HG03571 (cell line): ENCODE measurements around the gene FAM117A.
A peak's percentile ranks its signal among the peaks of the same experiment; 100 is the strongest.
"Not testable (repeated sequence)": the region's sequence is repeated elsewhere in the genome, so short reads cannot be mapped to it uniquely, and the experiment has no call there.

Experiments
- ATAC-seq: cut with Tn5 transposase; IDR thresholded peaks from one replicate; pipeline ENCODE4 v1.9.1; 2021; ENCODE audit not compliant: unreplicated experiment

Gene FAM117A

DNA sequence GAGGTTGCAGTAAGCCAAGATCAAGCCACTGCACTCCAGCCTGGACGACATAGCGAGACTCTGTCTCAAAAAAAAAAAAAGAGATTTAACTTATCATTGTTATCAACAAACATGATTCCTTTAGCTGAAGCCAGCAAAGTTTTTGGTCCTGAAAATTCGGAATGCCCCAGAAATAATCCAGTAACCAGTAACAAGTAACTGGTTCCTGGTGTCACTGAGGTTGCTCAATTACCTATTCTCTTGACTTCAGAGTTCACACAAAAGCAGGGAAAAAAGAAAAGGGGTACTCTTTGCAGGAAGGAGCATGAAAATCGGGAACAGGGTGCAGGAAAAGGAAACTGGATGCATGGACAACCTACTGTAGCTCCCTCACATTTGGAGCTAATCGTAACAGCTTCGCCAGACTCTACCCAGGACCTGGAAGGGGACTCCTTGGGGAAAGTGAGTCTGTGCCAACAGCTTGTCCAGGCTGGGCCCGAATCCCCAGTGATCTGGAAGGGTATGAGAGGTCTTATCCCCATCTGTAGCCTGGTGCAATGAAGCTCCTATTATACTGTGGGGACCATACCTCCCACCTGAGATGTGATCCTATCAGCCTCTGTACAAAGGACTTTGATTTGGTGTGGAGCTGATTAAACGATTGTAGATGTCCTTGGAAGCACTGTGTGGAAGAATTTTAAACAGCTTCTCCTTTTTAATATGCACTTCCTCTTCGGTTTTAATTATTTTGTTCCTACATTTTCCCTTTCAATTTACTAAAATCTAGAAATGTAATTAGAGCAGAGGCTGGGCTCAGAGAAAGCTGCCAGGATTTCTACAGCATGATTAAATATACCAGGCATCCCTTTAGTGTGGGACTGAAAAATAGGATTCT lies 82.6 kb downstream of the FAM117A start:
- ATAC-seq = no peak

DNA sequence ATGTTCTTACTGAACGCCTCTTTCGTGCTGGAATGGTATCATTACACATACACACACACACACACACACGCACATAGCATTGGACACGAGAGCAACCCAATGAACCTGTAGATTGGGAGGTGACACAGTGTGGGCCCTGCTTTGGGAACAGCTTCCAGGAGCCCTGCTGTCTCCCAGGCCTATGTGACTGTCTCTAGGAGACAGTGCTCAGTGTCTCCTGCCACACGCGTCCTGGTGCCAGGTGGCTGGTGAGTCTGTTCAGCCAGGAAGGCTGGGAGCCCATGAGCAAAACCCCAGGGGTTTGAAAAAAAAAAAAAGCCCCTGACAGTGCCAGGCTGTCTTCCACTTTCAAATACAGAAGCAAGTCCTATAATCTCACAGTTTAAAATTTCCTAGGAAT lies 83.6 kb downstream of the FAM117A start:
- no peak for ATAC-seq

DNA sequence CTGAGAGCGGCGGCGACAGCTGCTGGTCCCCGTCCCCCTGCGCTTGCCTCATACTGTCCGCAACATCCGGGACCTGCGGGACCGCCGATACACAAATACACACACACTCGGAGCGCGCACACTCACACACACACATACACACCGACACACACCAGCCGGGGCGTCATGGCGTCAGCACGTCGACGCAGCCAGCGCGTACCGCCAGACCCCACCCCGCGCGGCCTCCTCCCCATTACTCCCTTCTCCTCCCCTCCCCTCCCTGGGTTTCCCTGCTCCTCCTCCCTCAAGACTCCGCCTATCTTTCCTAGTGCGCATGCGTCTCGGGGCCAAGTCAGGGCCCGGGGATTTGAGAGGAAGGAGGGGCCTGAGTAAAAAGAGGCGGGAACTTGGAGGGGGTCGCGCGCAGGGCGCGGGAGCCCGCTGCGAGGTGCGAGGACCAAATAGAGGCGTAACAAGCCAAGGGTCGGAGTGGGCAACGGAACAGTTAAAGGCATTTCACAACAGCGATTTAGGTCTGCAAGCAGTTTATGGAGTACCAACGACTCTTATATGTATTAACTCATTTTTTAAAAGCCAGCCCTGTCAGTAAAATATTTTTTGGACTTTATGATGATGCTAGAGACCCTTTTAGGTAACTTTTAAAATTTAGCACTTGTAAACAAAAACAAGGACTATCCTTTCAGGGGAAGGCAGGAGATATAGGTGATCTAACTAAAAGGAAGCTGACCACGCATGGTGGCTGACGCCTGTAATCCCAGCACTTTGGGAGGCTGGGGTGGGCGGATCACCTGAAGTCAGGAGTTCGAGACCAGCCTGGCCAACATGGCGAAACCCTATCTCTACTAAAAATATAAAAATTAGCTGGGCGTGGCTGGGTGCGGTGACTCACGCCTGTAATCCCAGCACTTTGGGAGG lies 85.7 kb downstream of the FAM117A start, which contains the start of gene SPOP:
TSS of gene SPOP (minus strand) at position 165 of the 915 bp plus-strand sequence. CDS start 55,287 bp downstream, outside the sequence.
- ATAC-seq = peak; percentile 70

DNA sequence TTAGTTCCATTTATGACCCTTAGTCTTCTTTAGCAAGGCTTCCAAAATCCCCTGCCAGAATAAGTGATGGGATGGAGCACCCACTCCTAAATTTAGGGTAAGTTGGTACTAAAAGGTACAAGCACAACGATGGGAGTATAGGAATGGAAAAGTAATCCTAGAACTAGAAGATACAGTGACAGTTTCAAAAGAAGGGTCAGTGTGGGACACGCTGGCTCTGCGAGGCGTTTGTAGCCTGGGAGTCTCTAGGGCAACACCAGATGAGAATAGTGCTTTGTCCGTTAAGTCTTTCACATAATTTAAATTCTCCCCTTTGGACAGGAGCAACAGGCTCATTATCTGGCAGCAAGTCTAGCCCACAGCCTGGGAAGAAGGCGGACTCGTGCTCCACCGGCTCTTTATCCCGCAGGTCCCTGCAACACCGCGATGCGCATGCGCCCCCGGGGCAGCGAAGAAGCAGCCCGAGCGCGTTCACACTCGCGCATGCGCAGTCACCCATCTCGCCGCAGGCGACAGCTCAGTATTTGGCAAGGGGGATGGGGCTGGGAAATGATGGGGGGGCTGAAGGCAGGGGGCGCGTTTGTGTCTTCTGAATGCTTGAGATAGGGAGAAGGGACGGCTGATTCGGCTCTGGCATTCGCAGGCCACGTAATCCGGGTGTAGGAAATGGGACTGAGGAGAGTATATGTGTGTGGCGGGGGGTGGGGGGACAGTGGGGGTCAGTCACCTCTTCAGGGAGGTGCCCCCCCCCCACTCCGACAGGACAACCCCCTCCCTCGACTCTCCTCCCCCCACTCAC lies 86.6 kb downstream of the FAM117A start:
- ATAC-seq = peak; percentile 35

DNA sequence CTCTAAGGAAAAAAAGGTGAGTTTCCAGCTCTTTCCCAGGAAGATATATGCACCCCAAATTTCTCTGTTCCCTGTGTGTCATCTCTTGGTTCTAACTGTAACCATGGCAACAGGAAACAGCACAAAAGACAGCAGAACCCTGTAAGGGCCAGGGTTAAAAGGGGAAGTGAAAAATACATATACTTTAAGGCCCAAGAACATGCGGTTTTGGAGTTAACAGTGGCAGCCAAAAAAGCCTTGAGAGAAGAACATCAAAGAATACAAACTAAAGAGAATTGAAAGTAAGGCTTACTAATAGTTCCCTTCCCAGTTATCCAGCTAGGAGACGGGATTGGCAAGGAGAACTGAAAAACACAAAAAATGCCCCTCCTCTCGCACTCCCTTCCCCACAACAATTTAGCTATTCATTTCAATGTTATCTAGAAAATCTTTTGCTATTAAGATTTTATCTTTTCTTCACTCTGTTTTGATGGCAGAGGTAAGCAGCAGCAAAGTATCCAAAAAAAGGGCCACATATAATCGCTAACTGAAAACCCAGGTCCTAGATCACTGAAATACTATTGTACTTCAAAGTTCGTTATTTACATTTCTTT lies 87.6 kb downstream of the FAM117A start:
- peak; percentile 66 for ATAC-seq

DNA sequence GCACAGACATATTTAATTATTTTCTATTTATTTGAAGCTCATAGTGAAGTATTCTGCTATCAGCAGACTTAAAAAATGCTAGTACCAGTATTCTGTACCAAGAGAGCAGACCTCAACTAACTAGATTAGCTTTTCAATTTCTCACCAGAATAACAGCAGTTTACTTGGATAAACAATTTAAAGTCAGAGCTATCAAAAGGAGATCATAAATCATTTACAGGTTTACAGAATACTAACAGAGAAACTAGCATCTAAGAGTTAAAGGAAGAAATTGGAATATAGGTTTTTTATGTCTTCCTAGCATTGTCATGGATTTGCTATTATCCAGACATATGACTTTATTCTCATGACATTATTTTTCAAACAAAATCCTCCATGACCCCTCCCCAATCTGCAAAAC lies 89.4 kb downstream of the FAM117A start:
- no peak for ATAC-seq

DNA sequence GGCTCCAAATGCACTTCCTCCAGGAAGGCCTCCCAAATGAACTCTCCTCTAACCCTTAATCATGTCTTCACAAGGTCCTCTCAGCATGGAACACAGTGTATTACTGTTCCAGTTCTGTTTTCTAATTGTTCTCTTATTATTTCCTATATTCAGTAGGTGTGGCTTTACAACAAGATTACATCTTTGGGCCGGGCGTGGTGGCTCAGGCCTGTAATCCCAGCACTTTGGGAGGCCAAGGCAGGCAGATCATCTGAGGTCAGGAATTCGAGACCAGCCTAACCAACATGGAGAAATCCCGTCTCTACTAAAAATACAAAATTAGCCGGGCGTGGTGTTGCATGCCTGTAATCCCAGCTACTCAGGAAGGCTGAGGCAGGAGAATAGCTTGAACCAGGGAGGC lies 90.3 kb downstream of the FAM117A start:
- not testable (repeated sequence) for ATAC-seq

DNA sequence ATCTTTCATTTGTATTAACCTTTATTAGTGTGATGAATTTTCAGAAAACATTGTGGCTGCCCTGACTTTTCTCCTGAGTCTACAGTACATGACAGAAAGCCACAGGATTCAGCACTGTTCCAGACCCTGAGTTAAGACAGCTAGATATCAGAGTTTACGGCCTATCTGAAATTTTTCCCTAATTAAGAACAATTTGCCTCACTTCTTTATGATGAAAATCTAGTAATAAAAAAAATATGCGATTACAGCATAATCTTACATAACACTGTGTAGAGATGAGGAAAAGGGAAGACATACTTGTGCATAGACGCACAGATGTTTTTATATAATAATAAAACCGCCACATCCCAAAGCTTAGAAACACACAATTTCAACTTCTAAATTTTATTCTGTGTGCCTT lies 93.3 kb downstream of the FAM117A start:
- no peak for ATAC-seq

DNA sequence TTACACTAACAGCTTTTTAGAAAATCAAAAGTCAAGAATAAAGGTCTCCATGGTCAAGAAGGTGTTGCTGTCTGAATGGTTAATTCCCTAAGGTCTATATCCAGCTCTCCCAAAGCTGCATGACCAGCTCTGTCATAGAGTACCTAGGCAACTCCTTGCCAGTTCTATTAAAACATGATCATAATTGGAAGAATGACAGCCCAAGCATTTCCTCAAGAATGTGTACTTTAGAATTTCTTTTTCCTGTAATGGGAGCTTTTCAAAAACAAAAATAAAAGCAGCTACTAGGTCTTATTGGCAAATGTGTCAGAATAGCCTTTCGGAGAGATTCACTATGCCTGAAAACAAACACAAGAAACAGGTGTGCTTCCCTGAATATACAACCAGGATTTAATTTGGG lies 93.9 kb downstream of the FAM117A start:
- no peak for ATAC-seq

DNA sequence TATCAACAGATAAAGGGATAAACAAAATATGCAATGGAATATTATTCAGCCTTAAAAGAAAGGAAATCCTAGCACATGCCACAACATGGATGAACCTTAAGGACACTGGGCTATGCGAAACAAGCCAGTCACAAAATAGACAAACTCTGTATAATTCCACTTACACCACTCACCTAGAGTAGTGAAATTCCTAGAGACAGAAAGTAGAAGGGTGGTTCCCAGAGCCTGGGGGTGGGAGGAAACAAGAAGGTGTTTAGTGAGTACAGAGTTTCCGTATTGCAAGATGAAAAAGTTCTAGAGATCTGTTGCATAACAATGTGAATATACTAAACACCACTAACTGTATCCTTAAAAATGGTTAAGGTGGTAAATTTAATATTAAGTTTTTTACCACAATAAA lies 96.1 kb downstream of the FAM117A start:
- ATAC-seq = no peak

DNA sequence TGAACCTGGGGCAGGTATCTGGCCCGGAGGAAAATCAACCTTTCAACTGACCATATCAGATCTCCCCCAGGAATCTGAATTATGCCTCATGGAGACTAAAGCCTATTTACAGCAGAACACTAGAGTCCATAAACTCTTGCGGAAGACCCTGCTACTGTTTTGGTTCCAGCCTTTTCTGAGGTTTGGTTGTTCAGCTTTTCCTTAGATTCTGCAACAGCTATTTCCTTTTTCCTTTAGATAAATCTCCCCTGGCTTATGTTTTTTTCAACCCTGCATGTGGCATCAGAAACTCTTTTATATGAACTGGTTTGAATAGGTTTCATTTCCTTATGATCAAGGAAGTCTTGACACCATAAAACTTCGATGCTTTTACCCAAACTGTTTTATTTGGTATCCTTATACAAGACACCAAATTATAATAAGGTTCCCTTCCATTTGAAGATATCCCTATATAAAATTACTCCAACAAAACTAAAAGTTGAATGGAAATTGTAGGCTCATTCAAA lies 99.2 kb downstream of the FAM117A start:
- ATAC-seq = no peak
